Parathyroid adenoma (tissue), 2 donors: ENCODE measurements around the gene FAM72A.
A peak's percentile ranks its signal among the peaks of the same experiment; 100 is the strongest.
"Not testable (repeated sequence)": the region's sequence is repeated elsewhere in the genome, so short reads cannot be mapped to it uniquely, and the experiment has no call there.

Source experiments
- H2AFZ ChIP-seq: fragments of 300-600 bp; sonication (generic); one replicate; pipeline ENCODE4 v1.7.0; 2017; ENCODE audit warnings: antibody characterized with exemption, mild to moderate bottlenecking
- H3K27ac ChIP-seq: fragments of 300-600 bp; sonication (generic); one replicate; pipeline ENCODE4 v1.7.0; 2017
- H3K27me3 ChIP-seq: fragments of 300-600 bp; sonication (generic); one replicate; pipeline ENCODE4 v1.7.0; 2017; ENCODE audit warnings: low read length; ENCODE audit not compliant: control insufficient read depth, insufficient read depth
- H3K36me3 ChIP-seq: fragments of 300-600 bp; sonication (generic); one replicate; pipeline ENCODE4 v1.7.0; 2017; ENCODE audit warnings: low read length; ENCODE audit not compliant: control insufficient read depth, insufficient read depth
- H3K4me1 ChIP-seq: fragments of 300-600 bp; sonication (generic); one replicate; pipeline ENCODE4 v1.7.0; 2017; ENCODE audit warnings: control low read depth
- H3K4me2 ChIP-seq: fragments of 300-600 bp; sonication (generic); one replicate; pipeline ENCODE4 v1.7.0; 2017; ENCODE audit warnings: low read length
- H3K4me3 ChIP-seq: fragments of 300-600 bp; sonication (generic); one replicate; pipeline ENCODE4 v1.7.0; 2017; ENCODE audit warnings: low read depth, low read length
- H3K79me2 ChIP-seq: fragments of 300-600 bp; sonication (generic); one replicate; pipeline ENCODE4 v1.7.0; 2017; ENCODE audit warnings: control low read depth
- H3K9ac ChIP-seq: fragments of 300-600 bp; sonication (generic); one replicate; pipeline ENCODE4 v1.7.0; 2017; ENCODE audit warnings: mild to moderate bottlenecking
- H3K9me3 ChIP-seq: fragments of 300-600 bp; sonication (generic); one replicate; pipeline ENCODE4 v1.7.0; 2017; ENCODE audit warnings: low read length; ENCODE audit not compliant: control insufficient read depth
- TF ChIP-seq, protein P1 (sequence below): fragments of 300-600 bp; sonication (generic); IDR thresholded peaks from one replicate; pipeline ENCODE4 v1.7.0; 2017; ENCODE audit warnings: antibody characterized with exemption, mild to moderate bottlenecking
- donor health status: primary hyperparathyroidism.

FAM72A gene

GRCh38 chr1:206182368-206183317 is 20.0 kb downstream of the FAM72A start:
- H3K4me3 ChIP-seq, H3K4me2 ChIP-seq, H3K4me1 ChIP-seq, H3K27ac ChIP-seq, H3K9ac ChIP-seq, H2AFZ ChIP-seq, H3K9me3 ChIP-seq, H3K79me2 ChIP-seq, H3K27me3 ChIP-seq, H3K36me3 ChIP-seq: not testable (repeated sequence)

GRCh38 chr1:206179666-206180065 is 23.0 kb downstream of the FAM72A start:
- not testable (repeated sequence) for H3K27me3 ChIP-seq, H3K4me2 ChIP-seq, H3K36me3 ChIP-seq, H3K4me1 ChIP-seq, H3K9me3 ChIP-seq, H3K4me3 ChIP-seq, H3K9ac ChIP-seq, H3K27ac ChIP-seq, H3K79me2 ChIP-seq, H2AFZ ChIP-seq

DNA sequence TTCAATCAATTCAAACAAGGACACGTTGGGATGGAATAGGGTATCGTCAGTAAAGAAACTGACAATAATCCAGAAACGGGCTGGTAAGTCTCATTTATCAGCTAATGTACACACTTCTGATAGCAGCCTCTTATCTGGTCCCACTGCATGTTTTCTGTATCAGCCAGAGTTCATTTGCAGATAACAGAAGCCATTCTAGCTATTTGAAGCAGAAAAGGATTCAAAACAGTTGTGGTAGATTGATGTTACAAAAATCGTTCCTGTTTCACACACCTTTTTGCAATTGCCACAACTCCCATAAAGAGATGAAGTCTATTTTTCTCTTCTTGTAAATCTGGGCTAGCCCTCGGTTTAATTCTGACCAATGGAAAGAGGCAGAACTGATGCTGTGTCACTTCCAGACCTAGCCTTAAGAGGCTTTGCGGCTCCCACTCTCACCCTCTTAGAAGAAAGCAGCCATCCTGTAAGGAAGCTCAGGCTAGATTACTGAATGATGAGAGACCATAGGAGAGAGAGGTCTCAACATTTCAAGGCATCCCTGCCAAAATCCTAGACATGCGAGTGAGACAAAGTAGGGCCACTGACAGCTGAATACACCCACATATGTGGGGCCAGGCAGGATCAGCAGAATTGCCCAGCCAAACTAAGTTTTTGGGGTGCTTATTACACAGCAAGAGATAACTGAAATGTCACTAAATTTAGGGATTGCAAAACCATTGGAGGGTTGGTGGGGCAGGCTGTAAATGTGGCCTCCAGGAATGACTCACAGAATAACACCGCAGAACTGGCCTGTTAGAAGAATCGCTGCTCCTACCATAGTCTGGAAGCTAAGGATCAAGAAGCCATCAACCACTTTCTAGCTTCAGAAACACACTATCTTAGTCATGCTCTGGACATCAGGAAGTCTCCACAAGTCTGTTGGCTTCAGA is 24.3 kb downstream of the FAM72A start:
- H3K9me3 ChIP-seq, H3K4me1 ChIP-seq, H3K27me3 ChIP-seq, H3K79me2 ChIP-seq, H3K36me3 ChIP-seq, H2AFZ ChIP-seq, H3K9ac ChIP-seq, H3K27ac ChIP-seq, H3K4me3 ChIP-seq, H3K4me2 ChIP-seq: not testable (repeated sequence)

DNA sequence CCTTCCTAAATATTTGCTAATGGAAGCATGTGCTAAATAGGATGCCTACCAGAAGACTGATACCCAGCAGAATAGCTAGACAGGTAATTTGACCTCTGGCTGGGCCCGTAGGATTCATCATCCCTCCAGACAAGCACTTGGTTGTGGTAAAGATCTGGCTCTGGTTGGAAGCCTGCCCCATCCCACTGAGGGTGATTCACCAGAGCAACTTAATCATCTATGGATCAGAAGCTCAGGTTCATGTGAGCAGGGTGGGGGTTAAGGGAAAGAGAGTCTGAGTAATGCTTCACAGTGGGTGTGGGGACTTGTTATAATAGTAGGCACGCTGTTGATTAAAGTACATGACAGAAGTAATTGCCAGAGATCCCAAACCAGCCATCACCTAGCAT is 26.5 kb downstream of the FAM72A start:
- H3K4me2 ChIP-seq, H3K9me3 ChIP-seq, H3K27me3 ChIP-seq, H2AFZ ChIP-seq, H3K9ac ChIP-seq, H3K27ac ChIP-seq, H3K79me2 ChIP-seq, H3K4me1 ChIP-seq, H3K36me3 ChIP-seq, H3K4me3 ChIP-seq: not testable (repeated sequence)

DNA sequence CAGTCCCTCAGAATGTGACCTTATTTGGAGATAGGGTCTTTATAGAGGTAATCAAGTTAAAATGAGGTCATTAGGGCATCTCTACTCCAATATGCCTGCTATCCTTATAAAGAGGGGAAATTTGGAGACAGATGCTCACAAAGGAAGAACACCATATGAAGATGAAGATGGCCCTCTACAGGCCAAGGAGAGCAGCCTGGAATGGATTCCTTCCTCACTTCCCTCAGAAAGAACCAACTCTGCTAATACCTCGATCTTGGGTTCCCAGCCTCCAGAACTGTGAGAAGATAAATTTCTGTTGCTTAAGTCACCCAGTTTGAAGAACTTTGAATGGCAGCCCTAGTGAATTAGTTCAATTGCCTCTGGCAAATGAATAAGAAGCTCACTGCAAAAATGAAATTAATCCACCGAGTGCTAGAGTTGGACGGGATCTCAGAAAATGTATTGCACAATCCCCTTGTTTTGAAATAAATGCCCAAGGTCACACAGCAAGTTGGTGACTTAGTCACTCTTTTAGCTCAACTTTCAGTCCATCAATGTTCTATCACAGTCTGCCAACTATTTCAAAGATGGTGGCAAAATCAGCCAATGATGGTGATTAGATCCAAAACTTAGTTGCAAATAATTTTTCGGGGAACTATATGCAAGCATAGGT is 27.1 kb downstream of the FAM72A start:
- H3K4me2 ChIP-seq, H3K36me3 ChIP-seq, H3K4me3 ChIP-seq, H3K4me1 ChIP-seq, H3K27ac ChIP-seq, H2AFZ ChIP-seq, H3K79me2 ChIP-seq, H3K27me3 ChIP-seq, H3K9ac ChIP-seq, H3K9me3 ChIP-seq: not testable (repeated sequence)

GRCh38 chr1:206174182-206174868 is 28.3 kb downstream of the FAM72A start:
- H3K36me3 ChIP-seq, H3K27me3 ChIP-seq, H3K9ac ChIP-seq, H2AFZ ChIP-seq, H3K79me2 ChIP-seq, H3K4me3 ChIP-seq, H3K4me1 ChIP-seq, H3K9me3 ChIP-seq, H3K4me2 ChIP-seq, H3K27ac ChIP-seq: not testable (repeated sequence)
- TF ChIP-seq, protein P1, sequence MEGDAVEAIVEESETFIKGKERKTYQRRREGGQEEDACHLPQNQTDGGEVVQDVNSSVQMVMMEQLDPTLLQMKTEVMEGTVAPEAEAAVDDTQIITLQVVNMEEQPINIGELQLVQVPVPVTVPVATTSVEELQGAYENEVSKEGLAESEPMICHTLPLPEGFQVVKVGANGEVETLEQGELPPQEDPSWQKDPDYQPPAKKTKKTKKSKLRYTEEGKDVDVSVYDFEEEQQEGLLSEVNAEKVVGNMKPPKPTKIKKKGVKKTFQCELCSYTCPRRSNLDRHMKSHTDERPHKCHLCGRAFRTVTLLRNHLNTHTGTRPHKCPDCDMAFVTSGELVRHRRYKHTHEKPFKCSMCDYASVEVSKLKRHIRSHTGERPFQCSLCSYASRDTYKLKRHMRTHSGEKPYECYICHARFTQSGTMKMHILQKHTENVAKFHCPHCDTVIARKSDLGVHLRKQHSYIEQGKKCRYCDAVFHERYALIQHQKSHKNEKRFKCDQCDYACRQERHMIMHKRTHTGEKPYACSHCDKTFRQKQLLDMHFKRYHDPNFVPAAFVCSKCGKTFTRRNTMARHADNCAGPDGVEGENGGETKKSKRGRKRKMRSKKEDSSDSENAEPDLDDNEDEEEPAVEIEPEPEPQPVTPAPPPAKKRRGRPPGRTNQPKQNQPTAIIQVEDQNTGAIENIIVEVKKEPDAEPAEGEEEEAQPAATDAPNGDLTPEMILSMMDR = peak; percentile 12

DNA sequence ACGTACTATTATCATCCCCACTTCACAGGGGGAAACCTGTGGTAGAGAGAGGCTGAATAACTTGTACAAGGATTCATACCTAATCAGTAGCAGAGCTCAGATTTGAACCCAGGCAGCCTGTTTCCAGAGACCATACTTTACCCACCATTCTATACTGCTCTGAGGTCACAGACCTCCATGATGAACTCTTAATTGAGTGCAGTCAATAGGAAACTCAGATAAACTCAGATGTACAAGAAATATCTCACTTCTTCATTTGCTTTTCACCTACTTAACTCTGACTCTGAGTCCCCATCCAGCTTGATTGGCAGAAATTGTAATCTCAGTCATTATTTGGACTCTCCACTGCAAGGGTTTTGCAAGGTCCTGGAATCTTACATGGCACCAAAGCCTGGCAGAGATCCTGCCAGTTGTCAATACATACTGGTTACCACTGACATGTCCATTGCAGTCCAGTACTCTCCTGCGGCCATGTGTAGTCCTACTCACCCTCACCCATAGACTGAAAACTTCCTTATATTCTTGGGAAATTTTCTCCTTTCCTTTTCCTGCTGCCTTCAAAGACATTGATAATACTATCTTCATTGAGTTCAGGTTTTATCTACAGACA is 29.4 kb downstream of the FAM72A start:
- H2AFZ ChIP-seq, H3K9me3 ChIP-seq, H3K4me3 ChIP-seq, H3K27ac ChIP-seq, H3K9ac ChIP-seq, H3K27me3 ChIP-seq, H3K4me2 ChIP-seq, H3K79me2 ChIP-seq, H3K36me3 ChIP-seq, H3K4me1 ChIP-seq: not testable (repeated sequence)

DNA sequence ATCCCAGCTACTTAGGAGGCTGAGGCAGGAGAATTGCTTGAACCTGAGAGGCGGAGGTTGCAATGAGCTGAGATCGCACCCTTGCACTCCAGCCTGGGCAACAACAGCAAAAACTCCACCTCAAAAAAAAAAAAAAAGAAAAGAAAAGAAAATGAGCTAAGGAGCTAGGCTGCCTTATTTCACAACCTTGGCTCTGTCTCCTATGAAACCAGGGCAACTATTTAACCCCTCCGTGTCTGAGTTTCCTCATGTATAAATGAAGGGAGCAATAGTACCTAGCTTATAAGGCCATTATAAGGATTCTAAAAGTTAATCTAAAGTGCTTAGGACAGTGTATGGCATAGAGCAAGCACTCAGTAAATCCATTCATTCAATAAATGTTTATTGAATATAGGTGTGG is 32.8 kb downstream of the FAM72A start:
- H2AFZ ChIP-seq, H3K27me3 ChIP-seq, H3K79me2 ChIP-seq, H3K27ac ChIP-seq, H3K9ac ChIP-seq, H3K36me3 ChIP-seq, H3K4me2 ChIP-seq, H3K9me3 ChIP-seq, H3K4me3 ChIP-seq, H3K4me1 ChIP-seq: not testable (repeated sequence)

GRCh38 chr1:206167350-206168029 is 35.1 kb downstream of the FAM72A start:
- not testable (repeated sequence) for H3K36me3 ChIP-seq, H3K4me1 ChIP-seq, H3K9ac ChIP-seq, H2AFZ ChIP-seq, H3K4me2 ChIP-seq, H3K79me2 ChIP-seq, H3K27ac ChIP-seq, H3K27me3 ChIP-seq, H3K4me3 ChIP-seq, H3K9me3 ChIP-seq
